Endothelial cell (in vitro differentiated cells): ENCODE results near the gene PNKD. TPM values are rescaled to one million over a fixed set of nuclear protein-coding genes. Genes with fewer than 3 reads are reported as not detected.
A peak's percentile ranks its signal among the peaks of the same experiment; 100 is the strongest.

Experiments
- DNase-seq: peaks from one replicate; pipeline ENCODE4 v3.0.0; 2021; ENCODE audit warnings: low spot score
- H3K27ac Mint-ChIP-seq: one replicate; pipeline ENCODE4 v1.8.0; 2021; ENCODE audit warnings: mixed read lengths, inconsistent platforms; ENCODE audit not compliant: unreplicated experiment
- H3K27me3 Mint-ChIP-seq: one replicate; pipeline ENCODE4 v1.8.0; 2021; ENCODE audit warnings: mild to moderate bottlenecking, moderate library complexity, mixed read lengths, inconsistent platforms; ENCODE audit not compliant: unreplicated experiment
- H3K36me3 Mint-ChIP-seq: one replicate; pipeline ENCODE4 v1.8.0; 2021; ENCODE audit warnings: mild to moderate bottlenecking, low read depth, mixed read lengths, inconsistent platforms; ENCODE audit not compliant: unreplicated experiment
- H3K4me1 Mint-ChIP-seq: one replicate; pipeline ENCODE4 v1.8.0; 2021; ENCODE audit warnings: mild to moderate bottlenecking, mixed read lengths, inconsistent platforms; ENCODE audit not compliant: unreplicated experiment
- H3K4me3 Mint-ChIP-seq: one replicate; pipeline ENCODE4 v1.8.0; 2021; ENCODE audit warnings: mild to moderate bottlenecking, mixed read lengths, inconsistent platforms; ENCODE audit not compliant: unreplicated experiment
- H3K9me3 Mint-ChIP-seq: one replicate; pipeline ENCODE4 v1.8.0; 2021; ENCODE audit warnings: mixed read lengths, inconsistent platforms; ENCODE audit not compliant: unreplicated experiment
- CTCF ChIP-seq: fragments of 200-600 bp; sonication (generic); IDR thresholded peaks from one replicate; pipeline ENCODE4 v1.5.0; 2021; ENCODE audit warnings: antibody characterized with exemption; ENCODE audit not compliant: unreplicated experiment
- total RNA-seq: library from RNA; stranded (reverse); fragmentation: NEBNext Ultra II Directional; extraction: Animal tissue kit (Norgen Biotek cat#: 25700); gene quantifications from one replicate; pipeline ENCODE4 v1.2.1, GENCODE V29; 2021; ENCODE audit not compliant: unreplicated experiment

PNKD gene
- total RNA-seq, 1 donor from 2014 or later: 31.7 TPM

- TF ChIP-seq CTCF: no peak
- H3K9me3 Mint-ChIP-seq: no peaks in the 10 kb centered on the region
- H3K27me3 Mint-ChIP-seq: peaks cover 5% of the 10 kb centered on the region
- H3K36me3 Mint-ChIP-seq: no peaks in the 10 kb centered on the region
- H3K4me1 Mint-ChIP-seq: peaks cover 6% of the 10 kb centered on the region
- no peak overlapping the region for H3K27ac Mint-ChIP-seq
- no peak for DNase-seq
- H3K4me3 Mint-ChIP-seq: no peak overlapping the region
These were observed 96.5 kb downstream of the PNKD start for GRCh38 chr2:218366621-218367414.

- no peak overlapping the region for H3K4me3 Mint-ChIP-seq
- H3K36me3 Mint-ChIP-seq: no peaks in the 10 kb centered on the region
- no peak overlapping the region for H3K27ac Mint-ChIP-seq
- peaks cover 5% of the 10 kb centered on the region for H3K27me3 Mint-ChIP-seq
- DNase-seq: peak; percentile 77
- TF ChIP-seq CTCF: no peak
- H3K9me3 Mint-ChIP-seq: no peaks in the 10 kb centered on the region
- H3K4me1 Mint-ChIP-seq: peaks cover 6% of the 10 kb centered on the region
These were observed 97.3 kb downstream of the PNKD start for GRCh38 chr2:218367415-218368149.

GRCh38 chr2:218368150-218368528 is 97.8 kb downstream of the PNKD start:
- DNase-seq: no peak
- no peaks in the 10 kb centered on the region for H3K36me3 Mint-ChIP-seq
- peaks cover 3% of the 10 kb centered on the region for H3K4me1 Mint-ChIP-seq
- H3K9me3 Mint-ChIP-seq: no peaks in the 10 kb centered on the region
- peaks cover 5% of the 10 kb centered on the region for H3K27me3 Mint-ChIP-seq
- H3K27ac Mint-ChIP-seq: no peak overlapping the region
- no peak overlapping the region for H3K4me3 Mint-ChIP-seq
- no peak for TF ChIP-seq CTCF

- Mint-ChIP-seq H3K4me3 (no peak overlapping the region), H3K27me3 (peaks cover 5% of the 10 kb centered on the region), H3K27ac (no peak overlapping the region), H3K9me3 (no peaks in the 10 kb centered on the region), H3K4me1 (peaks cover 3% of the 10 kb centered on the region), H3K36me3 (no peaks in the 10 kb centered on the region)
- no peak for DNase-seq
- TF ChIP-seq CTCF: no peak
These were observed 98.4 kb downstream of the PNKD start for GRCh38 chr2:218368621-218369153.

GRCh38 chr2:218369330-218369729 is 99.0 kb downstream of the PNKD start:
- no peaks in the 10 kb centered on the region for H3K9me3 Mint-ChIP-seq
- H3K27ac Mint-ChIP-seq: no peak overlapping the region
- no peak for DNase-seq
- no peaks in the 10 kb centered on the region for H3K36me3 Mint-ChIP-seq
- no peak overlapping the region for H3K4me3 Mint-ChIP-seq
- no peak for TF ChIP-seq CTCF
- peaks cover 3% of the 10 kb centered on the region for H3K4me1 Mint-ChIP-seq
- peaks cover 5% of the 10 kb centered on the region for H3K27me3 Mint-ChIP-seq
